ENCODE data around the gene LBP.
"Not testable (repeated sequence)": the region's sequence is repeated elsewhere in the genome, so short reads cannot be mapped to it uniquely, and the experiment has no call there.

Gene LBP

DNA sequence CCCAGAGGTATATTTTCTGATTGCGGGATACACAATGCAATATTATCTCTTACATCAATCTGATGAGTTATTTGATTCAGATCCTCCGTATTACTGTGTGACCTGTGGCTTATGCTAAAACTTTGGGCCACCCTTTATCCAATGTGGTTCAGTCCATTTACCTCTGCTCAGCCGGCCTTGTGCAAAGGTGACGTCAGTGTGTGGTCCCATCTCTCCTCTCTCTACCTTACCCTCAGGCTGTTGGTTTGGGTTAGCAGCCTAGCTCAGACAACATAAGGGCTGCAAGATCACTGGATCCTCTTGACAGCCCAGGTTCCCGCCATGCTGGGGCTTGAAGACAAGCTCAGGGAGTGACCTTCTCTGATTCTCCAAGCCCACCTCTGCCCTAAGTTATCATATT lies 55.8 kb downstream of the LBP start:
- no peak for DNase-seq (ENCODE audit: low read depth in 2 of 2)

DNA sequence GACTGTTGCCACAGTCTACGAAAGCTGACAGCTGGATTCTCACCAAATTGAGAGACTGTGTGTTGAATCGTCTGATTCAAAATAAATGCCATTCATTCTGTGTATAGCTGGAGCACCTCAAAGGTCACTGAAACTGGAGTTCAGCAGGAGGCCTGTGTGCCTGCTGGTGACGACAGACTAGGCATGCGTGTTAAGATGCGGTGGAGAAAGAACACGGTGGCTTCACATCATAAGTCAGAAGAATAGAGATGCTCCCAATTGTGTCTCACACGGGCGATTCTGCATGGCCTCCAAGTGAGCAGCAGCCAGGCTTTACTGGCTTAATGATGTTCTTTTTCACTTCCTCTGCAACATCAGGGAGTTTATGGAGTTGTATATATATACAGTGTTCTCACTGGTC lies 56.5 kb downstream of the LBP start:
- no peak for DNase-seq (ENCODE audit: low read depth in 2 of 2)

DNA sequence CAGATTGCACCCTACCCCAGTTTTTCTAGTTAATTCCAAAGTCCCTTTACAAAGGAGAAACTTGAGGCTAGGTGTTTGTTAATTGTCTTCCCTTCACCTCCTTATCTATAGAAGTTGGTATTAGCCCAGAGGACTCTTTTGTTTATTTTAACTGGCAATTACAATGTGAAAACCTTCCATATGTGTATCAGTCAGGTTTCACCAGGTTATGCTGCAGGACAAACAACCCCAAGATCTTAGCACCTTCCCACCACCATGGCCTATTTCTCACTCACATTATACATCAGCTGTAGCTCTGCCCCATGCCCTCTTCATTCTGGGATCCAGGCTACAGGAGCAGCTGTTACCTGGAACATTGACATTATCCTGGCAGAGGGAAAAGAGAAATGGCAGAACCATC lies 57.7 kb downstream of the LBP start:
- DNase-seq (ENCODE audit: low read depth in 2 of 2): no peak

DNA sequence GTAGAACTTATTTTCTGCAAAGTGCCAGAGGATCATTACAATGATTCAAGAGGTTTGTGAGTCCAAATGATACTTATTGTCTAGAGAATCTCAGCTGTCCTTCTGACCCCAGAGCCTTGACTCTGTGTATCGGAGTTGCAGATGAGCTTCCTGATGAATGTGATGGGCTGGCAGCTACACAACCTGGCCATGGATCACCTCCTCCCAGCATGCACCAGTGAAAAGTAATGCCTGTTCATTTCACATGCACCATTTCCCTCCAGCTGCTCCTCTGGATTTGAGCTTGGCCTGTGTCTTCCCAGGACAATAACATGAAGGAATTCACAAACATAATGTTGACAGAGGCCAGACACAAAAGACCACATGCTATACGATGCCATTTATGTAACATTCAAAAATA lies 58.9 kb downstream of the LBP start:
- no peak for DNase-seq (ENCODE audit: low read depth in 2 of 2)

DNA sequence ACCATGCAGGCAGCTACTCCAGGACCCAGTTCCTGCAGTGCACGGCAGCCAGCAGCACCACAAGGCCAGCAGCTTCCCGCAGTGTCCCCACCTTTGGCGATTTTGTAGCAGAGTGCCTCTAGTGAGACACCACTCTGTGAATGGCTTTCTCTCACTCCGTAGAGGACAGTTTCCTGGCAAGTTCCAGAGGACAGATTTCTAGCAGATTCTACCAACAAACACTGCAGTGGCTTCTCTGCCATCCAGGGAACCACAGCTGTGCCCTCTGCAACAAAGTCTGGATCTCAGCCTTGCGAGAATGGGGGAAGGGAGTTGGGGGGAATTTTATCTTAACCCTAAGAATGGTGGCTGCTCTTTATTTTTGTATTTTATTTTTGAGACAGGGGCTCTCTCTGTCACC lies 60.2 kb downstream of the LBP start:
- DNase-seq (ENCODE audit: low read depth in 2 of 2): no peak

DNA sequence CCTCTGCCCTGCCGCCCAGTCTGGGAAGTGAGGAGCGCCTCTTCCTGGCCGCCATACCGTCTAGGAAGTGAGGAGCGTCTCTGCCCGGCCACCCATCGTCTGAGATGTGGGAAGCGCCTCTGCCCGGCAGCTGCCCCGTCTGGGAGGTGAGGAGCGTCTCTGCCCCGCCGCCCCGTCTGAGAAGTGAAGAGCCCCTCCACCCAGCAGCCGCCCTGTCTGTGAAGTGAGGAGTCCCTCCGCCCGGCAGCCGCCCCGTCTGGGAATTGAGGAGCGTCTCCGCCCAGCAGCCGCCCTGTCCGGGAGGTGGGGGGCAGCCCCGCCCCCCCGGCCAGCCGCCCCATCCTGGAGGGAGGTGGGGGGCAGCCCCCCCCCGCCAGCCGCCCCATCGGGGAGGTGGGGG lies 61.0 kb downstream of the LBP start:
- DNase-seq (ENCODE audit: low read depth in 2 of 2): no peak

DNA sequence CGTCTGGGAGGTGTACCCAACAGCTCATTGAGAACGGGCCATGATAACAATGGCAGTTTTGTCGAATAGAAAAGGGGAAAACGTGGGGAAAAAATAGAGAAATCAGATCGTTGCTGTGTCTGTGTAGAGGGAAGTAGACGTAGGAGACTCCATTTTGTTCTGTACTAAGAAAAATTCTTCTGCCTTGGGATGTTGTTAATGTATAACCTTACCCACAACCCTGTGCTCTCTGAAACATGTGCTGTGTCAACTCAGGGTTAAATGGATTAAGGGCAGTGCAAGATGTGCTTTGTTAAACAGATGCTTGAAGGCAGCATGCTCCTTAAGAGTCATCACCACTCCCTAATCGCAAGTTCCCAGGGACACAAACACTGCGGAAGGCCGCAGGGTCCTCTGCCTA lies 61.5 kb downstream of the LBP start:
- not testable (repeated sequence) for DNase-seq (ENCODE audit: low read depth in 2 of 2)

DNA sequence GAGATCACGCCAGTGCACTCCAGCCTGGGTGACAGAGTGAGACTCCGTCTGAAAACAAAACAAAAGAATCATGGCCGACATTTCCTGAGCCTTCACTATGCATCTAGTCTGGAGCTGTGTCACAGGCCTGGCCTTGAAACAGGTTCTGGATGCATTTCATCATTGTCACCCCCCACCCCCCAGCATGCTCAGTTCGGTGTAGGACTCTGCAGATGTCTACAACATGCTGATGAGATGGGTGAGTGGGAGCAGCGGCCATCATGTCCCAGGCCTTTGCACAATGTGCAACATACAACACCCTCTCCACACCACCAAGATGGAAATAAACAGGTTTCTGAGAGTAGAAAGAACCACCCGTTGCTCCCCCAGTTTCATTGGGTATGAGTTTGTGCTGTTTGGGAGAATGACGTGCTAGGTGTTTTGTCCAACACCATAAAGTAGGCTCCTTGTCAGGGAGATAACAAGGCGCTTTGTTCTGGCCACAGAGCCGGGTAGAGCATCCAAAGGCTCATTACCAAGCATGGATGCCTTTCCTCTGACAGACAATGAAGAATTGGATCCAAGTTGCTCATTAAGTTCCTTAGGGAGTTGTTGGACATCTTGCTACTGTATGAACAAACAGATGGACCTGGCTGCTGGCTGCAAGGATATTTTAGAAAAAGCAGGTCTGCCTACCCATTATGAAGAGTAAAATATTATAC lies 66.7 kb downstream of the LBP start:
- no peak for DNase-seq (ENCODE audit: low read depth in 2 of 2)

DNA sequence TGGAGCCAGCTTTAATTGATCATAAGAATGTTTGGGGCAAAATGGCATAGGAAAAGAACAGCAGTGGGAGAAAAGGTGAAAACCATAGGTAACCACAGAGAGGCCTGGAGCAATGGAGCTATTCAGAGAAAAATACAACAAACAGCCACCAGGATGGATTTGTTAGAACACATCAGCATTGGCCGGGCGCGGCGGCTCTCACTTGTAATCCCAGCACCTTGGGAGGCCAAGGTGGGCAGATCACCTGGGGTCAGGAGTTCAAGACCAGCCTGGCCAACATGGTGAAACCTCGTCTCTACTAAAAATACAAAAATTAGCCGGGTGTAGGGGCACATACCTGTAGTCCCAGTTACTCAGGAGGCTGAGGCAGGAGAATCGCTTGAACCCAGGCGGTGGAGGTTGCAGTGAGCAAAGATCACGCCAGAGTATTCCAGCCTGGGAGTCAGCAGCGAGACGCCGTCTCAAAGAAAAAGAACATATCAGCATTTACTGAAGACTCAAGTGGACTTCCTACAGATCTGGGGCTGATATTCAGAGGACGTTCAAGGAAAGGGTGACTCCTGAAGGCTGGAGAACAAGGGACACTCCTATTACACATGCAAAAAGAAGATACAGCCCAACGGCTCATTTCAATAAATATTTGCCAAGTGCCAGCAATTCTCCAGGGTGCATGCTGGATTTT lies 68.6 kb downstream of the LBP start:
- no peak for DNase-seq (ENCODE audit: low read depth in 2 of 2)

DNA sequence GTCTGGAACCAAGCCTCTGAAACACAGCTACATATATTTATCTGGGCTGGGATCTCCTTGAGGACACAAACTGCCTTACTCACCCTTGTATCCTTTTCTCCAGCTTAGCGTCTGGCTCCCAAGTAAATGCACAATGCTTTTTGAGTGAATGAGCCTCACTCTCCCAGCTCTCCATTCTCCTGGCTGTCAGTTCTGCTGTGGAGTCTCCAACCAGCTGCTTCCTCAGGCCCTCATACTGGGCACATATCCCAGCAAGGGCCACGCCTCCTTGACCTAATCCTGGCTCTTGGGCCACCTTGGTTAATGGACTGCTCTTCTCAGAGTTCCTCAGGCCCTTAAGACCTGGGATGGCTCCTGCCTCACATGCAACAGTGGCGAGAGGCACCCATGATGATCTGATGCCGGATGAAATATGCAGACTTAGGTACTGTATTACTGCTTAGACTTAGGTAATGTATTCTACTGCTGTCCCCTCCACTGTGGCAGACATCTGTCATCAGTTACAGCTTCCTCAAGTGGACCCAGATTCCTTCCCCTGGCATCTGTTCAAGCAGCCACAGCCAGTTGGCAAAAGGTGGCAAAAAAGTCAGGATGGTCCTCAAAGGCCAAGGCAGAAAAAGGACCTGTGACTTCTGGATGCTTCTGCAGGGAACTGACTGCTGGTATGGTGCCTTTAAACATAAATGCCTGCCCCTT lies 72.4 kb downstream of the LBP start:
- no peak for DNase-seq (ENCODE audit: low read depth in 2 of 2)

DNA sequence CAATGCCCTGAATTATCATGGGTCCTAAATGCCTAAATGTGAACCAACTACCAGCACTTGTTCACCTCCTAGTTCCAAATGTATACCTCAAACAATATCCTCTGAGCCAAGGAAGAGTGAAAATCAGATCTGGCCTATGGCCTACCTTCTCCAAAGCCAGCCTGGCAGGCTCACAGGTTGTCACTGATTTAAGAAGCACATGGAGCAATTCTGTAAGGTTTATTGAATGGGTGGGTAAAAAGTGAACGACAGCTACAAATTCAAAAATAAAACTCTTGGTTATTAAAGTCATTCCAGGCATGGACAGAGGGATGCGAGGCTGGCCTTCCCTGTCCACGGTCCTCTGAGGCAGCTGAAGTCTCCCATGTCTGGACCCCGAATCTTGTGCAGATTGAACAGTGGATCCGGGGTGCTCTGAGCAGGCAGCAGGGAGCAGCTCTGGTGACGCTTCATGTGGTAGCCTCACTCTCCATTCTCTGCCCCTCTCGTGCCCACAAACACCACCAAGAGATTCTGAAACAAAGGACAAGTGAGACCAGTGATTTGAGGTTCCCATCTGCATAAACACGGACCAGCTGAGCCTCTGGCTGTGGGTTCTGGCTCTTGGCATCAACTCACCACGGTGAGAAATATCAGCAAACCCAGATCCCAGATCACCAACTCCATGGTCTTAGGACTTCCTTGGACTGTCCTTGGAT lies 74.3 kb downstream of the LBP start:
- no peak for DNase-seq (ENCODE audit: low read depth in 2 of 2)

DNA sequence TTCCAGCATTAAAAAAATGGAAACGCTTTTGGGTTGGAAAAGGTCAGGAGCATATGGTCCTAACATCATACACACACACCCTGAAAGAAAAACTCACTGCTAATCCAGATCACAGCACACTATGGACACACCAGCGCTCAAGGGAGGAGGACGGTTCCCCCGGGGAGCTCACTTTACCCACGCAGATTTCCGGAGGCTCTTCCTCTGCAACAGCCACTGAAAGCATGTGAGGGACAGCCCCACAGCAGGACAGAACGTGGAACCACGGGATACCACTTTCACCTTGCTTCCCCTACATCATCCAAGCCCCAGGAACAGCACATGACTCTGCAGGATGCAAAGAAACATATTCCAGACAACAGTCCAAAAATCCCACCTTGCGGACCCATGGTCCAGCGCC lies 75.6 kb downstream of the LBP start:
- DNase-seq (ENCODE audit: low read depth in 2 of 2): no peak

DNA sequence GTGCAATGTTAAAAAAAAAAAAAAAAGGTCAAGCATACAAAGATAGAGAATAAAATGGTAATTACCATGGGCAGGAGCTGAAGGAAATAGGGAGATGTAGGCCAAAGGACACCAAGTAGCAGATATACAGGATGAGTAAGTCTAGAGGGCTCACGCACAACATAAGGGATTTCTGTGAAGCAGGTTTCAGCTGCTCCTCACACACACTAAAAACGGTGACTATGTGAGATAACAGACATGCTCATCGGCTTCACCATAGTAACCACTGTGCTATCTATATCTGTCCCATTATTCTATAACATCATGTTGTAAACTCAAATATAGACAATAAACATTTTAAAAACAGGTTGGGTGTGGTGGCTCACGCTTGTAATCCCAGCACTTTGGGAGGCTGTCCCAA lies 77.3 kb downstream of the LBP start:
- no peak for DNase-seq (ENCODE audit: low read depth in 2 of 2)

DNA sequence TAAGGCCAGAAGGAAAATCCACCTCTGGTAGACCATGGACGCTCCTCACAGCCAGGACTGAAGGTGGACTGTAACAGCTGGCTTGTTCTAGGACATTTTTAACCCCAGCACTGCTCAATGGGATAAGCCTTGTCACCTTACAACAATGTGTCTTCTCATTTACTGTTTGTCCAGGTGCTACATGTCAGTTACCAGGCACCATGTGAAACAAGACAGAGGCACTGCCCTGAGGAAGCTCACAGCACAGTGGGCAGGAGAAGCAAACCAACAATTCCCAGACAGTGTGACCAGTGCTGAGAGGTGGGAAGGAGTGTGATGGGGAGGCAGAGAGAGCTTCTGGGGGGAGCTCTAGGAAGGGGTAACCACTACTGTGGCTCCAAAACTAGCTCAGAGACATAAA lies 78.1 kb downstream of the LBP start:
- no peak for DNase-seq (ENCODE audit: low read depth in 2 of 2)

DNA sequence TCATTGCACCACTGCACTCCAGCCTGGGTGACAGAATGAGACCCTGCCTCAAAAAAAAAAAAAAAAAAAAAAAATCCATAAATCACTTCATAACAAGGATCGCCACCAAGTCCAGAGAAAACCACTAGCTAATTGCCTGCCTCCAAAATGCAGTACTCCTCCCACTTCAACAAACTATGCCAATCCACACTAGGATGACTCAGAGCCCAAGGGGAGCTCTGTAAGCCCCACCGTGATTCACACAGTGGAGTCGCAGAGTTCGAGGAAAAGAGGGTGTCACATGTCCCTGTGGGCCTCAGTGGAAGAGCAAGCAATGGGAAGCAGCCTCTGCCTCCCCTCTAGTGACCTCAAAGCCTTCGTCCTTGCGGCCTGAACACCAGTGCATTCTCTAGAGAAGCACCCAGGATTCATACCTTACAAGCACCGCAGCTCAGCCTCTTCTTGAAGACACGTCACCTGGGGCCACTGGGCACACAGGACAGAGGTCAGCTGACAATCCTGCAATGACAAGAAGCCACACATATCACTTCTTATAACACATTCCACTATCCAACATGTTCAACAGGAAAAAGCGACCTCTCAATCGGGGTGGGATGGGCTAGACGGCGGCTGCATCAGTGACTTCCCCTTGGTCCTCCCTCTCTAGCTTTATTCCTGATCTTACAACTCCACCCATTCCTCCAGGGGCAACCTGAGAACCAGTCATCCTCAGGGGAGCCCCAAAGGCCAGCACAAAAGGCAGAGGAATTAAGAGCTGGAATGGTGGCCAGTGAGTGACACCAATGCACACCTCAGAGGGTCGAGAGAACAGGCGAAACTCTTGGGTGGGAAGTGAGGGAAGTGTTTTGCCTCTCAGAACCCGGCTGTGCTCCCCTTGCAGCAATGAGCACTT lies 80.0 kb downstream of the LBP start:
- no peak for DNase-seq (ENCODE audit: low read depth in 2 of 2)
